ENCODE results near the gene FAM83E. TPM values are rescaled to one million over a fixed set of nuclear protein-coding genes. Genes with fewer than 3 reads are reported as not detected.
A peak's percentile ranks its signal among the peaks of the same experiment; 100 is the strongest.

The FAM83E gene
- total and polyA plus RNA-seq, 3 donors from 2014 or later, result 0.99 to 2.2 (median 1.6) TPM

DNA sequence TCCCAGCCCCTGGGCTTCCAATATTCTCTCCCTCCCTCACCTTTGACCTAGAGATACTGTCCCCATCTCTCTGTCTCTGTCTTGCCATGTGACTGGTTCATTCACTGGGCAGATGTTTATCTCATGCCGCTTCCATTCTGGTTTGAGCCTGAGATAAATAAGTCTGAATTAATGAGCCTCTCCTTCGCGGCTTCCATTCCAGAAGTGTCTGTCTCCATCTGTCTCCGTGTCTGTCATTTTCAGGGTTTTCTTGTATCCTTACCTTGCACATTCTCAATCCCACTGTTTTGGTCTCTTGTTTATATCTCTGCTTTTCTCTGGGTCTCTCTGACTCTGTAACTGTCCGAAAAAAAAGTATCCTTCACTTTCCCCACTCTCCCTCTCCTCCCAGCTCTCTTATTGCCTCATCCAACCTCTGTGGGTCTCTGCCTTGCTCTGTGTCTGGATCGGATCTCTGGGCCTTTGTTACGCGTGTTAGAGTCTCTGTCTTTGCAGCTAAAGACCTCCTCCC, 8.7 kb upstream of the FAM83E start:
- H3K9me3 ChIP-seq, result no peaks in the 10 kb centered on the region
- no peaks in the 10 kb centered on the region for H3K27me3 ChIP-seq
- H3K27ac ChIP-seq, result peak overlapping the region; percentile 46 to 91
- peaks cover 23% of the 10 kb centered on the region for H3K4me1 ChIP-seq
- H3K36me3 ChIP-seq (ENCODE audit: low read depth, missing control alignments), result no peaks in the 10 kb centered on the region
- DNase-seq, result no peak
- WGBS, 2 donors, result 11 to 18% methylated on average over 8 of the region's 8 CpGs
- TF ChIP-seq, protein P1, sequence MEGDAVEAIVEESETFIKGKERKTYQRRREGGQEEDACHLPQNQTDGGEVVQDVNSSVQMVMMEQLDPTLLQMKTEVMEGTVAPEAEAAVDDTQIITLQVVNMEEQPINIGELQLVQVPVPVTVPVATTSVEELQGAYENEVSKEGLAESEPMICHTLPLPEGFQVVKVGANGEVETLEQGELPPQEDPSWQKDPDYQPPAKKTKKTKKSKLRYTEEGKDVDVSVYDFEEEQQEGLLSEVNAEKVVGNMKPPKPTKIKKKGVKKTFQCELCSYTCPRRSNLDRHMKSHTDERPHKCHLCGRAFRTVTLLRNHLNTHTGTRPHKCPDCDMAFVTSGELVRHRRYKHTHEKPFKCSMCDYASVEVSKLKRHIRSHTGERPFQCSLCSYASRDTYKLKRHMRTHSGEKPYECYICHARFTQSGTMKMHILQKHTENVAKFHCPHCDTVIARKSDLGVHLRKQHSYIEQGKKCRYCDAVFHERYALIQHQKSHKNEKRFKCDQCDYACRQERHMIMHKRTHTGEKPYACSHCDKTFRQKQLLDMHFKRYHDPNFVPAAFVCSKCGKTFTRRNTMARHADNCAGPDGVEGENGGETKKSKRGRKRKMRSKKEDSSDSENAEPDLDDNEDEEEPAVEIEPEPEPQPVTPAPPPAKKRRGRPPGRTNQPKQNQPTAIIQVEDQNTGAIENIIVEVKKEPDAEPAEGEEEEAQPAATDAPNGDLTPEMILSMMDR (IDR thresholded peaks at IDR 0.05), result no peak
- no peak for TF ChIP-seq POLR2A (IDR thresholded peaks at IDR 0.05)
- H3K4me3 ChIP-seq, result peak overlapping the region; percentile 45 to 61
- intact Hi-C loops (cut with DNase I; ENCODE audit: low total_unique reads), result no loop called here

GRCh38 chr19:48619692-48620585, 5.1 kb upstream of the FAM83E start:
- no peak for DNase-seq
- 23 to 26% methylated on average over 6 of the region's 6 CpGs for WGBS, 2 donors

GRCh38 chr19:48618916-48619691, 4.2 kb upstream of the FAM83E start, which contains the start of the genes RPL18 and SPHK2:
TSS of gene RPL18 (minus strand) at chr19:48619178. CDS start at chr19:48619143, 35 bp downstream.
TSS of gene SPHK2 (plus strand) at chr19:48619506. CDS start at chr19:48620515, 1,009 bp downstream.
- Histone ChIP-seq H3K9me3 (no peaks in the 10 kb centered on the region), H3K27me3 (no peaks in the 10 kb centered on the region), H3K4me1 (peaks cover 31% of the 10 kb centered on the region), H3K4me3 (peak within 1 kb of the TSS; percentile 82 to 83), H3K36me3 (ENCODE audit: low read depth, missing control alignments) (no peaks in the 10 kb centered on the region), H3K27ac (peak within 1 kb of the TSS; percentile 75 to 91)
- TF ChIP-seq, protein P1 (IDR thresholded peaks at IDR 0.05), result no peak
- TF ChIP-seq POLR2A (IDR thresholded peaks at IDR 0.05), result peak; percentile 66
- intact Hi-C loops (cut with DNase I; ENCODE audit: low total_unique reads), result no loop called here
- peak; percentile 99 for DNase-seq
- 1 to 3% methylated on average over 17 to 63 of the region's 69 CpGs for WGBS, 2 donors

More at GRCh38 chr19:48619692-48620585, 5.1 kb upstream of the FAM83E start:
- peaks cover 36% of the 10 kb centered on the region for H3K4me1 ChIP-seq
- intact Hi-C loops (cut with DNase I; ENCODE audit: low total_unique reads), result no loop called here
- peak overlapping the region; percentile 36 to 82 for H3K4me3 ChIP-seq
- H3K27ac ChIP-seq, result peak overlapping the region; percentile 75 to 91
- H3K36me3 ChIP-seq (ENCODE audit: low read depth, missing control alignments), result no peaks in the 10 kb centered on the region
- no peaks in the 10 kb centered on the region for H3K9me3 ChIP-seq
- no peak for TF ChIP-seq POLR2A (IDR thresholded peaks at IDR 0.05)
- TF ChIP-seq, protein P1 (IDR thresholded peaks at IDR 0.05), result no peak
- no peaks in the 10 kb centered on the region for H3K27me3 ChIP-seq

GRCh38 chr19:48618278-48618915, 3.5 kb upstream of the FAM83E start:
- WGBS, 2 donors, result 0 to 1% methylated on average over 18 of the region's 18 CpGs
- TF ChIP-seq, protein P1 (IDR thresholded peaks at IDR 0.05), result no peak
- TF ChIP-seq POLR2A (IDR thresholded peaks at IDR 0.05), result no peak
- H3K4me1 ChIP-seq, result peaks cover 27% of the 10 kb centered on the region

More at GRCh38 chr19:48618278-48618915, 3.5 kb upstream of the FAM83E start:
- peak overlapping the region; percentile 53 to 91 for H3K27ac ChIP-seq
- no peaks in the 10 kb centered on the region for H3K27me3 ChIP-seq
- H3K36me3 ChIP-seq (ENCODE audit: low read depth, missing control alignments), result no peaks in the 10 kb centered on the region
- H3K9me3 ChIP-seq, result no peaks in the 10 kb centered on the region
- intact Hi-C loops (cut with DNase I; ENCODE audit: low total_unique reads), result no loop called here
- peak overlapping the region; percentile 82 to 83 for H3K4me3 ChIP-seq
- no peak for DNase-seq

Measured in testis (tissue), 3 donors.